Activated naive CD4-positive, alpha-beta T cell treated with anti-CD3 and anti-CD28 coated beads, Interleukin-2, amount 10 ng/mL, durations not matched to agents 7 days and 5 days (primary cell): ENCODE data around the gene MYZAP.

ENCODE experiments used
- CTCF ChIA-PET: fragments of 350-600 bp; sonication (Branson Sonifier 250); formaldehyde crosslinking; loops from one replicate; lab custom pipeline; 2021; ENCODE audit warnings: antibody characterized with exemption; lab: Charles Lee
- DNase-seq: peaks from one replicate; pipeline ENCODE4 v3.0.0-alpha.2; 2020
- H3K27ac Mint-ChIP-seq: one replicate; pipeline ENCODE4 v1.8.0; 2021; ENCODE audit warnings: mild to moderate bottlenecking, moderate library complexity, mixed read lengths
- H3K27me3 Mint-ChIP-seq: one replicate; pipeline ENCODE4 v1.8.0; 2021; ENCODE audit warnings: mild to moderate bottlenecking, mixed read lengths
- H3K36me3 Mint-ChIP-seq: one replicate; pipeline ENCODE4 v1.8.0; 2021; ENCODE audit warnings: mixed read lengths
- H3K4me1 Mint-ChIP-seq: one replicate; pipeline ENCODE4 v1.8.0; 2021; ENCODE audit warnings: mixed read lengths
- H3K4me3 Mint-ChIP-seq: one replicate; pipeline ENCODE4 v1.8.0; 2021; ENCODE audit warnings: mild to moderate bottlenecking, moderate library complexity, mixed read lengths
- H3K9me3 Mint-ChIP-seq: one replicate; pipeline ENCODE4 v1.8.0; 2021; ENCODE audit warnings: mixed read lengths

Gene MYZAP

DNA sequence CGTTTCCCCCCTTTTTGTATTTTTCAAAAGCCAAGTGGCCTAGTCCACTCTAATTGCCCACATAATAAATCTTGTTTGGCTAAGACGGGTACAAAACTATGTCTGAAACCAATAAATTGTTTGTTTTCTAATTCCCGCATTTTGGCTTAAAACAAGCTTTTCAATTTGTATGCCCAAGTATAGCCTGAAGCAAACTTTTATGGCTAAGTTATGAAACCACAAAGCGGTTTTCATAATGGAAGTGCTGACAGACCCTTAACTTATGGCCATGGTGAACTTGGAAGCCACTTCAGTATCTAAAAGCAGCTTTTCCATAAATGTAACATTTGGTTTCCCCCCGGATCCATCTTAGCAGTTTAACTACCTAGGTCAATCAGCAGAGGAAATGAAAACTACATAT, 84.9 kb downstream of the MYZAP start:
- H3K9me3 Mint-ChIP-seq = no peaks in the 10 kb centered on the region
- peaks cover 13% of the 10 kb centered on the region for H3K4me1 Mint-ChIP-seq
- CTCF ChIA-PET = no interaction called here
- H3K4me3 Mint-ChIP-seq = no peak overlapping the region
- no peak overlapping the region for H3K27ac Mint-ChIP-seq
- H3K36me3 Mint-ChIP-seq = no peaks in the 10 kb centered on the region
- H3K27me3 Mint-ChIP-seq = peaks cover 4% of the 10 kb centered on the region
- no peak for DNase-seq

DNA sequence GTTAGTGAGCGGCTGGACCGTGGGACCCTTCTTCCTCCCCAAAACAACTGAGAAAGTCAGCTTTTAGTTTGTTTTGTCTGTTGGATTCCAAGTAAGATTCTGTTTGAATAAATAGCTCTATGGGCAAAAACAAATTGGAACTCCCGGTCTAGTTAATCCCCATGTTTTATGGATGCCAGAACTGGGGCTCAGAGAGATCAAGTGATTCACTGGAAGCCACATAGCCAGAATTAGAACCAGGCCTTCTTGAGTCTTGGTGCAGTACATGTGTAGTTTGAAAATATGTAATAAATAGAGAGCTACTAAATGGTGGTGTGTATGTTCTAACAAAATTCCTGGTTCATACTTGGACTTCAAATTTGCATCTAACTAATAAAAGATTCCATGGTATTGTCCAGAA, 85.5 kb downstream of the MYZAP start:
- H3K27ac Mint-ChIP-seq = no peak overlapping the region
- CTCF ChIA-PET = no interaction called here
- no peaks in the 10 kb centered on the region for H3K9me3 Mint-ChIP-seq
- H3K36me3 Mint-ChIP-seq = no peaks in the 10 kb centered on the region
- H3K4me3 Mint-ChIP-seq = no peak overlapping the region
- peaks cover under 1% of the 10 kb centered on the region for H3K27me3 Mint-ChIP-seq
- no peak for DNase-seq
- peaks cover 13% of the 10 kb centered on the region for H3K4me1 Mint-ChIP-seq

DNA sequence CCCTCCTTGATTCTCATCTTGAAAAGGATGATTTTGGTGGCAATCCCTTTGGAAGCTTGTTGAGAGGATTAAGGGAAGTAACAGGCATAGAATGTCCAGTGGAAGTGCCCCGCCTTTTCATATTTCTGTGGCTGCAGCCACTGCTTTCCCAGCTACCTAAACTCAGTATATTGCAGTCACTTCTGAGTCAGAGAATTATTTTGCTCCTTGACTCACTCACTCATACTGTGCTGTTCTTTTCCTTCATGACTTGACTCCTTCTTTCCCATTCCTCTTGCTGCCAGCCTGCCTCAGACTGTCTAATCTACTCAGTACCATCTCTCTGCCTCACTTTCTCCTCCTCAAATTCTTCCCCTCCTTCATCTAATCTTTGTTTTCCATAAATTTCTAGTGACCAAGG, 88.3 kb downstream of the MYZAP start:
- no peaks in the 10 kb centered on the region for H3K36me3 Mint-ChIP-seq
- H3K27ac Mint-ChIP-seq = no peak overlapping the region
- CTCF ChIA-PET = interaction anchor here (1.2 kb wide), 1 partner anchor 119 kb away, joined by 5 read pairs; no protein-coding TSS in a partner anchor
- H3K27me3 Mint-ChIP-seq = no peaks in the 10 kb centered on the region
- H3K4me3 Mint-ChIP-seq = no peak overlapping the region
- H3K4me1 Mint-ChIP-seq = peaks cover 13% of the 10 kb centered on the region
- no peak for DNase-seq
- no peaks in the 10 kb centered on the region for H3K9me3 Mint-ChIP-seq

DNA sequence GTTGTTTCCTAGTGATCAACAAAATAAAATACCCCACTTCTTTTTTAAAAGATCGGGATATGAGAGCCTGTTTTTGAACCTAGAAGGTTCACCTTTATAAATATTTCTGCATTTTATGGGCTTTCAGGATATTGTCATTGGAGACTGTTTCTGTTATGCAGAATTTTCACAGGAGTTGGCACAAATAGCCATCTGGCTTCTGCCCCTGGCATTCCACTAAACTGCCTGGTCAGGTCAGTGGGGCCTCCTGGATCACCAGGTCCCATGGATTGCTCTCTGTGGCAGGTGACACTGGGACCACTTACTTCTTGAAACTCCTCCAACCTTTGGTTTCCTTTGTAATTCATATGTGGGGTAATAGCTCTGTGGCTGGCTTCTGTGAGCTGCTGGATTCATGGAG, 89.3 kb downstream of the MYZAP start:
- Mint-ChIP-seq H3K9me3 (no peaks in the 10 kb centered on the region), H3K4me1 (peaks cover 13% of the 10 kb centered on the region)
- CTCF ChIA-PET = no interaction called here

DNA sequence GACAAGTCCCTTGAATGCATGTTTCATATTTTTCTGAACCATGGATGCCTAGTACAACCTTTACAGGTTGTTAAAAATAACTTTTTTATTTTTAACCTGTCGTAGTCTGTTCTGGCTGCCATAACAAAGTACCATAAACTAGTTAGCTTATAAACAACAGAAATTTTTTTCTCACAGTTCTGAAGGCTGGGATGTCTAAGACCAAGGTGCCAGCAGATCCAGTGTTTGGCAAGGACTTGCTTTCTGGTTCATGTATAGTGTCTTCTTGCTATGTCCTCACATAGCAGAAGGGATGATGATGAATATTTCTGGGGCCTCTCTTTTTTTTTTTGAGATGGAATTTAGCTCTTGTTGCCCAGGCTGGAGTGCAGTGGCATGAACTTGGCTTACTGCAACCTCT, 91.8 kb downstream of the MYZAP start:
- H3K4me3 Mint-ChIP-seq = no peak overlapping the region
- DNase-seq = no peak
- no peaks in the 10 kb centered on the region for H3K9me3 Mint-ChIP-seq
- peaks cover 13% of the 10 kb centered on the region for H3K4me1 Mint-ChIP-seq
- CTCF ChIA-PET = interaction anchor here (0.7 kb wide), 1 partner anchor 105 kb away, joined by 3 read pairs; no protein-coding TSS in a partner anchor
- no peak overlapping the region for H3K27ac Mint-ChIP-seq
- H3K36me3 Mint-ChIP-seq = no peaks in the 10 kb centered on the region
- H3K27me3 Mint-ChIP-seq = no peaks in the 10 kb centered on the region

More for the DNA sequence above, 89.3 kb downstream of the MYZAP start:
- H3K27me3 Mint-ChIP-seq = no peaks in the 10 kb centered on the region
- H3K36me3 Mint-ChIP-seq = no peaks in the 10 kb centered on the region
- no peak for DNase-seq
- H3K27ac Mint-ChIP-seq = no peak overlapping the region
- H3K4me3 Mint-ChIP-seq = no peak overlapping the region

DNA sequence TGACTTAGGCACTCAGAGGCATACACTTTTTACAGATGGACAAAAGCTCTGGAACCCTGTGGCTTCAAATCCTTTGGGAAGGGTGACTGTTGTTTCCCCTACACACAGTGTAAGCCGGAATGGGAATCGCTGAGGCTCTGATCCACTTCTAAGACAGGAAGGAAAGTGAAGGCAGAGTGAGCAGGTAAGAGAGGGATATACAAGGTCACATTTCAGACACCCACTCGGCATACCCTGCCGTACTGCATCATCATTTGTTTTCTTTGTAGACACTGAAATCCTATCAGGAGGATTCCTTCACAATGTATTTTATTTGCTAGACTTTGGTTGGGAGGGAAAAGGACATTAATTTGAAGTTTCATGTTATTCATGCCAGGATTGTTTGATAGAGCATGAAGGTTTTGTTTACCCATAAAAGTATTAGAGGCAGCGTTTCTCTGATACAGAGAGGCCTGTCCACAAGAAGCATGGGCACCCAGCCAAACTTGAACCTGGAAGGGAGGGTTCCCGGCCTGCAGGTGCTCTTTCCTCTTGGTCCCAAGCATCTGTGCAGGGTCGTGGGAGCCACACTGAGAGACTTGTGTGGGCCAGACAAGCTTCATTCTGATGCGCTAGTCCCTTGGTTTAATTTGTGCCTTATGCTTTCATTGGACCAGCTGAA, 92.9 kb downstream of the MYZAP start:
- no peaks in the 10 kb centered on the region for H3K9me3 Mint-ChIP-seq
- H3K4me3 Mint-ChIP-seq = no peak overlapping the region
- DNase-seq = no peak
- CTCF ChIA-PET = no interaction called here
- no peaks in the 10 kb centered on the region for H3K36me3 Mint-ChIP-seq
- H3K4me1 Mint-ChIP-seq = peaks cover 13% of the 10 kb centered on the region
- no peak overlapping the region for H3K27ac Mint-ChIP-seq
- H3K27me3 Mint-ChIP-seq = no peaks in the 10 kb centered on the region

DNA sequence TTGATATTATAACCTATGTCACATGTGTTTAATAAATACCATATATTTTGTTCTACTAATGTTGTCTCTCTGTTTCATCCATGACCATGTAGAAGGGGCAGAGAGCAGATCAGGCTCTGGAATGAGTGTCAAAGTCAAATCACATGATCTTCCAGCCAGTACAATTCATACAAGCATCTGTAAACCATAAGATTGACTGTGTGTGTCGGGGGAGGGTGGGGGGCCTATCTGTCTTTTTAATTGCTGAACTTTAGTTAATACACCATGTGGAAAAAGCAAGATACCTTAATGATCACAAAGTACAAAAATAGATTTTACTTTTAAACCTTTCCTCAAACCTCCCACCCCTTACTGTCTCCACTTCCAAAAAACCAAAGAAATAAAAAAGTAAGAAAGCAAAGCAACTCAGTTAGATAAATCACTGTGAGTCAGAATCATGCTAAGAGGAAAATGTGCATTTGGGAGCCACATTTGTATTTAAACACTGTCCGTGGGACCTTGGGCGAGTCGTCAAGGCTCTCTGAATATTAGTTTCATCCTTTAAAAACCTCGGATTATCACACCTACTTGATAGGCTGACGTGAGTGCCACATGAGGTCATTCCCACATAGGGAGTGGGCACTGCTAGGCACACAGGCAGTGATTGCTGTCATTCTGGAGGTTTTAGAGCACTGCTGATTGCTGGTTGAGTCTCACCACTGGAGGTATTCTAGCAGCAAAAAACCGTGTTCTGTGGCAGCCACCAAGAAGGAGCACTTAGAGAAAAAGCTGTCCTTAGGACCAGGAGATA, 93.8 kb downstream of the MYZAP start:
- H3K27ac Mint-ChIP-seq = no peak overlapping the region
- peaks cover 7% of the 10 kb centered on the region for H3K4me1 Mint-ChIP-seq
- H3K9me3 Mint-ChIP-seq = no peaks in the 10 kb centered on the region
- H3K4me3 Mint-ChIP-seq = no peak overlapping the region
- H3K36me3 Mint-ChIP-seq = no peaks in the 10 kb centered on the region
- H3K27me3 Mint-ChIP-seq = no peaks in the 10 kb centered on the region
- CTCF ChIA-PET = no interaction called here
- DNase-seq = no peak

DNA sequence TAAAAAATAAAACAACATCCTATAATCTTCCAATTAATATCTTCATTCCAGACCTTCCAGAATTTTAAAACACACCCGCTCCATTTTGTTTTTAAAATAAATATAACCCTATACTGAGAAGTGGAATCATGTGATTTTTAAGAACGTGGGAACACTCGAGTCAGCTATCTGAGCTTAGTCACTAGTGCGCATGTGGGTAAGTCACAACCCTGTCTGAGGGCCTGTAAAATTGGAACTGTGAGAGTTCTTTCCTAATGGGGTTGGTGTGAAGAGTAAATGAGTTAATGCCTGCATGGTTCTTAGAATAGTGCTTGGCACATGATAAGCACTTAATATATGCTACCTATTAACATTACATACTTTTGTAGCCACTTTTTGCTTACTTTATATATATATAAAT, 95.0 kb downstream of the MYZAP start:
- no peak overlapping the region for H3K4me3 Mint-ChIP-seq
- H3K27me3 Mint-ChIP-seq = no peaks in the 10 kb centered on the region
- no peak overlapping the region for H3K27ac Mint-ChIP-seq
- H3K9me3 Mint-ChIP-seq = no peaks in the 10 kb centered on the region
- no peaks in the 10 kb centered on the region for H3K4me1 Mint-ChIP-seq
- no peaks in the 10 kb centered on the region for H3K36me3 Mint-ChIP-seq
- CTCF ChIA-PET = no interaction called here
- DNase-seq = no peak

DNA sequence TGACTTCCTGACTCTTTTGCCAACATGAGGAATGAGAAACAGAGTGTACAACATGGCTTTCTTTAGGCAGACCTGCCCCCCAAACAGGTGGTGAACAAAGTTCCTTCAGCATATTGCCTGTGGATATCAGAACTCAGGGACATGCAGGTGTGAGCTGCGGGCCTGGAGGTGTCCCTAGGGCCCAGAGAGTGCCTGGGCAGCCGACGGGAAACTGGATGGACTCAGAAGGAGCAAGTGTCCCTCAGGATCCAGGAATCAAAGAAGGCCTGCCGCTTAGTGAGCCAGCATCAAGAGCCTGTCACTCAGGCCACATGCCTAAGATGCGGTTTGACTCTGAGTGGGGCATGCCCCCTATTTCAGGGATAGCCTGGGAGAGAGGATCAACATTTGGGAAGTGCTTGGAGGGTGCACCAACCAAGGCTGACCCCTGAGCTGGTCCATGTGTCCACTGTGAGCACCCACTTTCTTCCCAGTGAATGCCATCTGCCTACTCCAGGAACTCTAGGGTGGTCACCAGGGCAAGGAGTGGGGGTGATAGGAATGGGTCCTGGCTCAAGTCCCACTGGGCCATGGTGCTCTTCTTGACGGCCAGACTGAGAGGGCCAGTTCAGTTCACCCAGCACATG, 98.8 kb downstream of the MYZAP start:
- no peak for DNase-seq
- H3K27ac Mint-ChIP-seq = no peak overlapping the region
- H3K4me1 Mint-ChIP-seq = no peaks in the 10 kb centered on the region
- H3K4me3 Mint-ChIP-seq = no peak overlapping the region
- CTCF ChIA-PET = no interaction called here
- no peaks in the 10 kb centered on the region for H3K9me3 Mint-ChIP-seq
- no peaks in the 10 kb centered on the region for H3K36me3 Mint-ChIP-seq
- H3K27me3 Mint-ChIP-seq = peaks cover 3% of the 10 kb centered on the region

DNA sequence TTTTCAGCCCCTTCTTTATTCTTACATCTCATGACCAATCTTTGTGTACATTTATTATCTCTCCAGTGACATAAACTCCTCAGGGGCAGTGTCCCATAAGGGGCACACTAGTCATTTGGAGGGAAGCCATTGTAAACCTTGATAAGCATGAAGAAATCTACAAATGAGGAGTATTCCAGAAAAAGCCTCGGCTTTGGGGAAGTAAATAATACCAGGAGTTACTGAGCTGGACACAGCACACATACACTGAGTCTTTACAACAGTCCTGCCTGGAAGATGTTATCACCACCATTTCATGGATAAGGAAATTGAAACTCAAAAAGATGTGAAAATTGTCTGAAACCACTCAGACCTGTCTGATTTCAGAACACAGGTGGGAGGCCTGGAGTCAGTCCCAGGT, 99.4 kb downstream of the MYZAP start:
- CTCF ChIA-PET = no interaction called here
- no peak for DNase-seq
- H3K9me3 Mint-ChIP-seq = no peaks in the 10 kb centered on the region
- H3K36me3 Mint-ChIP-seq = no peaks in the 10 kb centered on the region
- H3K27ac Mint-ChIP-seq = no peak overlapping the region
- H3K27me3 Mint-ChIP-seq = peaks cover 5% of the 10 kb centered on the region
- no peaks in the 10 kb centered on the region for H3K4me1 Mint-ChIP-seq
- no peak overlapping the region for H3K4me3 Mint-ChIP-seq

DNA sequence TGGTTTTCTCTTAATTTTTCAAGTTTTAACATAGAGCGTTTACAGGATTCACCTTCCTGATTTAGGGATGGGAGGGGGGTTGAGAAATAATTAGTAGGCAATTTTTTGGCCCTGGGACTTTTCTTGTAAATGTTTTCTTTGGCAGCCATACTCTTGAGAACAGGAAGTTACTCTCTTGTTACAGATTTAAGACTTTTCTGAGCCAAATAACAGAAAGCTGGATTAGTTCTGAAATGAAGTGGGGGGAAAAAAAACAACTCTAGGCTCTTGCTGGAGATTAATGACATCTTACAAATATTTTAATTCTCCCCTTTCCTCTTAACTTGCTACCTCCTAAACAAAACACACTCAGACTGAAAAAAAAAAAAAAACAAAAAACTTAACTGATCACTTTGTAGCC, 101.0 kb downstream of the MYZAP start:
- no peaks in the 10 kb centered on the region for H3K36me3 Mint-ChIP-seq
- H3K9me3 Mint-ChIP-seq = no peaks in the 10 kb centered on the region
- no peak for DNase-seq
- H3K4me3 Mint-ChIP-seq = no peak overlapping the region
- peaks cover 19% of the 10 kb centered on the region for H3K27me3 Mint-ChIP-seq
- no peak overlapping the region for H3K27ac Mint-ChIP-seq
- CTCF ChIA-PET = no interaction called here
- no peaks in the 10 kb centered on the region for H3K4me1 Mint-ChIP-seq

DNA sequence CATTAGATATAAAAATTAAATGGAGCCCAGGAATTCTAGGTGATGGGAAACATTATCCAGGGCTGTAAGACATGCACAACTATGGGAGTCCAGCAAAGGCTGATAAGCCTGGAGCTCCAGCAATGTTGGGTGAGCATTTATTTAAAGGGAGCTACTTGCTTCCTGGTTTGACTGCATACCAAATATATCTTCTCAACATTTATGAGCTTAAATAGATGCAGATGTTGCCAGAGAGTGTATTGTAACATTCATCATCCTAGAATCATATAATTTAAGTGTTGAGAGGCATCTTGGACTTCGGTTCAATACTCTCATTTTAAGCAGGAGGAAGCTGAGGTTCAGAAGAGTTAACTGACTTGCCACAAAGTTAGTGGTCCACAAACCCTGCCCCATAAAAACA, 102.6 kb downstream of the MYZAP start:
- no peak for DNase-seq
- no peaks in the 10 kb centered on the region for H3K4me1 Mint-ChIP-seq
- no peaks in the 10 kb centered on the region for H3K9me3 Mint-ChIP-seq
- no peak overlapping the region for H3K27ac Mint-ChIP-seq
- peaks cover 22% of the 10 kb centered on the region for H3K27me3 Mint-ChIP-seq
- no peak overlapping the region for H3K4me3 Mint-ChIP-seq
- no peaks in the 10 kb centered on the region for H3K36me3 Mint-ChIP-seq
- CTCF ChIA-PET = interaction anchor here (0.9 kb wide), 1 partner anchor 133 kb away, joined by 3 read pairs; no protein-coding TSS in a partner anchor

DNA sequence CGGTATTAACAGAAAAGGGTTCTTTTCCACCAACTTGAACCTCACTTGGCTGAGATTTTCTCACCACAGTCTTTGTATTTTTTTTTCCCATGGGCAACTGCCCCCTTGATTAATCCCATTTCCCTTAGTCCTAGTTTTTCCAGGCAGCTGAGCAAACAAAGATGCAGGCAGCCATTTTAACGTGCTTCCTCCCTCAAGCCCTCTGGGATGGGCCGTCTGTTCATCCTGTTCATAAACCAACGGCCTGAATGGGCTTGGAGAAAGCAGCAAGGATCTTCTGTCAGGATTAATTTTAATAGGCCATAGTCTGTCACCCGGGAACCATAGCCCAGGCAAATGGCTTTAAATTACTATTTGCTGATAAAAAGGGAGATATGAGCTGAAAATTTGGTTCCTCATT, 104.4 kb downstream of the MYZAP start:
- peaks cover 32% of the 10 kb centered on the region for H3K27me3 Mint-ChIP-seq
- CTCF ChIA-PET = no interaction called here
- H3K4me3 Mint-ChIP-seq = no peak overlapping the region
- no peaks in the 10 kb centered on the region for H3K4me1 Mint-ChIP-seq
- H3K9me3 Mint-ChIP-seq = no peaks in the 10 kb centered on the region
- H3K27ac Mint-ChIP-seq = no peak overlapping the region
- no peaks in the 10 kb centered on the region for H3K36me3 Mint-ChIP-seq
- DNase-seq = no peak

DNA sequence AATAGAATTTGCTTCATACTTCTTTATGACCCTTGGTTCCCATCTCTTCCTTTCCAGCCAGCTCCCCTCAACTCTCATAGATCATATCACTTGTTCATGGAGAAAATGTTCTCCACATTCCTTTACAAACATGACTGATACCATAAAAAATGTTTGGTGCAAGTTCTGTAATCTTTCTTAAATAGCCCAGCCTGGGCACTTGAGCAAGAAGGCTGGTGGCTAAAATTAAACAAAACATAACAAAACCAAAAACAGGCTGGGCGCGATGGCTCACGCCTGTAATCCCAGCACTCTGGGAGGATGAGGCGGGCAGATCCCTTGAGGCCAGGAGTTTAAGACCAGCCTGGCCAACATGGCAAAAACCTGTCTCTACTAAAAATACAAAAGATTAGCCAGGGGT, 105.9 kb downstream of the MYZAP start:
- Mint-ChIP-seq H3K9me3 (no peaks in the 10 kb centered on the region), H3K4me1 (peaks cover 5% of the 10 kb centered on the region), H3K36me3 (no peaks in the 10 kb centered on the region), H3K27me3 (peaks cover 31% of the 10 kb centered on the region), H3K4me3 (no peak overlapping the region), H3K27ac (no peak overlapping the region)
- no peak for DNase-seq
- CTCF ChIA-PET = no interaction called here

DNA sequence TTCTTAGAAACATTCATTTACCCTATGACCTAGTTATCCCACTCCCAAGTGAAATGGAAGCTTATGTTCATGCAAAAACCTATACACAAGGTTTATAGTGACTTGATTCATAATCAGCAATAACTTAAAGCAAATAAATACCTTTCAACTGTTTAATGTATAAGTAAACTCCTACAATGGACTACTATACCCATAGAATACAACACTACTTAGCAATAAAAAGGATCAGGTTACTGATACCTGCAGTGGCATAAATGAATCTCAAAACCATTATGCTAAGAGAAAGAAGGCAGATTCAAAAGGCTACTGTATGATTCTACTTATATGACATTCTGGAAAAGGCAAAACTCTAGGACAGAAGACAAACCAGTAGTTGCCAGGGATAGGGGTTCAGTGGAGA, 106.5 kb downstream of the MYZAP start:
- peaks cover 29% of the 10 kb centered on the region for H3K27me3 Mint-ChIP-seq
- H3K4me3 Mint-ChIP-seq = no peak overlapping the region

More for the DNA sequence above, 106.5 kb downstream of the MYZAP start:
- H3K36me3 Mint-ChIP-seq = no peaks in the 10 kb centered on the region
- H3K27ac Mint-ChIP-seq = no peak overlapping the region
- no peak for DNase-seq
- H3K4me1 Mint-ChIP-seq = peaks cover 12% of the 10 kb centered on the region
- CTCF ChIA-PET = no interaction called here
- no peaks in the 10 kb centered on the region for H3K9me3 Mint-ChIP-seq
